Stimulated activated CD4-positive, alpha-beta T cell treated with anti-CD3 and anti-CD28 coated beads, Interleukin-15, amount 100 ng/mL, for 48 hours (primary cell): ENCODE data around the gene CAPZB.

Source experiments
- DNase-seq, 2 donors: peaks; one replicate each; pipeline ENCODE4 v3.0.0-alpha.2; 2020; ENCODE audit warnings: low read depth in 2 of 2

CAPZB gene

DNA sequence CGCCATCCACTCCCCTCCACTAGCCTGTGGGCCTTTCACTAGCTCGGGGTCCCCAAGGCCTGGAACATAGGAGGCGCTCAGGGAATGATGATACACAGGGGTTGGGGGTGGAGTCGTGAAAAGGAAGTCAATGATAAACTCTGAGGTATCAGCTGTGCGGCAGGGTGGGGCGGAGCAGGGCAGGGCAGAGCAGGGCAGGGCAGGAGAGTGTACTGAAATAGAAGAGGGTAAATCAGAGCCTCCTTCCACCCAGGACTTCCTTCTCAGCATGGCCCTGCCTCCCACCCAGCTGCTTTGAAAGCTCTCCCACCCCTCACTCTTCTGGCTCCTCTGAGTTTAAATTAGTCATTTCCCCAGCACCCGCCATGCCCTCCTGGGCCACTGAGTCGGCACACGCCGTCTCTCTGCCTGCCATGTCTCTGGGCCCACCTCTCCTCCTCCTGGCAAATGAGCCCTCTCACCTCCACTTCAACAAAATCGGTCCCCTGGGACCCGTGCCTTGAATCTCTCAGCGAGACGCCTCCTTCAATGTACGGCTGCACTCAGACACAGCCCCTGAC is 16.9 kb downstream of the CAPZB start:
- no peak for DNase-seq

- DNase-seq: no peak
Observed at GRCh38 chr1:19467199-19468187, 17.8 kb downstream of the CAPZB start.

GRCh38 chr1:19466112-19466561 is 19.2 kb downstream of the CAPZB start:
- no peak for DNase-seq

- DNase-seq: no peak
Observed at GRCh38 chr1:19465650-19466049, 19.7 kb downstream of the CAPZB start.

DNA sequence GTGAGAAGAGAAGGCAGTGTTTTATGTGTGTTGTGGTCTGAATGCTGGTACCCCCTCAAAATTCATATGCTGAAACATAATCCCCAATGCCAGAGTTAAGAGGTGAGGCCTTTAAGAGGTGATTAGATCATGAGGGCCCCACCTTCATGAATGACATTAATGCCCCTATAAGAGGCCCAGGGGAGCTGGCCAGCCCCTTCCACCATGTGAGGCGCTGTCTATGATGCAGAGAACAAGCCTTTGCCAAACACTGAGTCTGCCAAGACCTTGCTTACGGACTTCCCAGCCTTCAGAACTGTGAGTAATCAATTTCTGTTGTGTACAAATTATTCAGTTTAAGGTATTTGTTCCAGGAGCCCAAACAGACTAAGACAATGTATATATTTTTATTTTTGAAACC is 20.2 kb downstream of the CAPZB start:
- no peak for DNase-seq

- DNase-seq: no peak
Observed at GRCh38 chr1:19464696-19465095, 20.6 kb downstream of the CAPZB start.

GRCh38 chr1:19463504-19463803 is 21.9 kb downstream of the CAPZB start:
- no peak for DNase-seq

DNA sequence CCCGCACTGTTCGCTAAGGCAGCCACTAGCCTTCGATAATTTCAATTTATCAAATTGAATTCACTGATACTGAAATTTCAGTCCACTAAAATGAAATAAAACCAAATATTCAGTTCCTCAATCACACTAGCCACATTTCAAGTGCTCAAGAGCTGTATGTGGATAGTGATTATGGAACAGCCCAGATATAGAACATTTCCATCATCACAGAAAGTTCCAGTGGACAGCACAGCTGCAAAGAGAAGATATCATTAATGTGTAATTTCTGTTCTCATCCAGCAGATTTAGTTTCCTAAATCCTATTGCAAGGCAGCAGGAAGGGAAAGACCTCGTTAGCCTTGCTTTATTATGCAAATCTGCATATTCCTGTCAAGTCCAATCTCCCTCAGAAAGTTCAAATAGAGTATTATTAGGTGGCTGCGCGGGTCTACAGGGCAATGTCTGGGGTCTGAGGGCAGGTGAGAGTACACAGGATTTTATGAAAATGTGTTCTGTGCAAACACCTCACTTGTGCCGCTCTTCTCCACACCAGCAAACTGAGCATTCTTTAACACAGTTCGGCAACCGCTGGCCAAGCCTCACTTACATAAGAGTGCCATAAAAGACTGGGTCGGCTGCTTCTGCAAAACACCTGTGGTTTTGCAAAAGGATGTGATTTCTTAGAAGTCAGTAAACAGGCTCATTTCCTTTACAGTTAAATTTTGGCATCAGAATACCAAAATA is 22.4 kb downstream of the CAPZB start:
- no peak for DNase-seq

DNA sequence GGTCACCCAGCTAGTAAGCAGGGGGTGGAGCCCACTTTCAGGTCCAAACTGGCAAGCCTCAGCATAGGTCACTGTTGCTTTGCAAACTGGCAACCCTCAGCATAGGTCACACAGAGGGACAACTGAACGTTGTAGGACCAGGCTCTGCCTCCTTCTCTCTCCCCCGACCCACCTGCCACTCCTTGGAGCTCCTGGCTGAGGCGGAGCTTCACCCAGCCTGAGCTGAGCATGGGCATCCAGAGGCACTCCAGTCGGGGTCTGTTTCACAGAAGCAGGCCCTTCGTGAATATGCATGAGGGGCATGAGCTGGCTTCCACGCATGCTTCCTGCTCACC is 24.2 kb downstream of the CAPZB start:
- DNase-seq: no peak

- no peak for DNase-seq
Observed at GRCh38 chr1:19460535-19461219, 24.7 kb downstream of the CAPZB start.

DNA sequence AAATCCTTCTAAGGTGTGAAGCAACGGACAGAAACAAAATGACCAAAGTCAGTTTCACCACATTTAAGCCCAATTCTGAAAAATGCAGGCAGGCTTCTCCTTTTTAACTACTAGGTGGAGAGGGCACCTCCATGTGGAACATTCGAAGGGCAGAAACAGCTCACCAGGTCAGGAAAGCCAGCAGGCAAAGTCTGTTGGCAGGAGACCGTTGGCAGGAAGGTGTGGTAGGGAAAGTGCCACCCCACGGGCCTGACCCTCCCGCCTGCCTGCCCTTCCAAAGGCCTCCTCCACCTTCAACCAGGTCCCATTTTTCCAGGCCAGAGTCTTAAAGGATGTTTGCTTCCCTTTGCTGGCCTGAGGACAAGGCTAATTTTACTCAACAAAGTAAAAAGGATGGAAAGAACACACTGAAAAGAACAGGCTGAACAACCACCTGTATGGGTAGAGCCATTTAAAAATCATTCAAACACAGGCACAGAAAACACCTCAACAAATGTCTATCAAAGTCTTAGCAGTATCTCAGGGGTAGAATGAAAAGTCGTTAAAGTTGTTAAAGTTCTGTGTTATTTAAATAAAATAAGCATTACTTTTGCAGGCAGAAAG is 26.4 kb downstream of the CAPZB start:
- no peak for DNase-seq

- no peak for DNase-seq
Observed at GRCh38 chr1:19457607-19458006, 27.7 kb downstream of the CAPZB start.

GRCh38 chr1:19456968-19457441 is 28.3 kb downstream of the CAPZB start:
- DNase-seq: no peak

DNA sequence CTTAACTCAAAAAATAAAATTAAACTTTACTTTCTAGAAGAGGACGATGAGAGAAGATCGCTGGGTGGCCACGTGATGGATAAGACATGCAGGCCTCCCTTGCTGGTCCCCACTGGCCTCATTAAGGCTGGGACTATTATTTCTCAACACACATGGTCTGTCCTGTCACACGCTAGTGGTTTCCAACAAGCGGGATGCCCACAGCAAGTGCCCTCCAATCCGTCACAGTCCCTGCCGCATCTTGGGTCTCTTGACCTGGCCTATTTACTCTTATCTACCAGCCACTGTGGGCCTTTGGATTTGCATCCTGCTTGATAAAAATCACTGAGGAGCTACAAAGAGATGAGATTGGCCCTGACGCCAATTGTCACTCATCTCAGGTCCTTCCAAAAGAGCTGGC is 30.0 kb downstream of the CAPZB start:
- DNase-seq: no peak

DNA sequence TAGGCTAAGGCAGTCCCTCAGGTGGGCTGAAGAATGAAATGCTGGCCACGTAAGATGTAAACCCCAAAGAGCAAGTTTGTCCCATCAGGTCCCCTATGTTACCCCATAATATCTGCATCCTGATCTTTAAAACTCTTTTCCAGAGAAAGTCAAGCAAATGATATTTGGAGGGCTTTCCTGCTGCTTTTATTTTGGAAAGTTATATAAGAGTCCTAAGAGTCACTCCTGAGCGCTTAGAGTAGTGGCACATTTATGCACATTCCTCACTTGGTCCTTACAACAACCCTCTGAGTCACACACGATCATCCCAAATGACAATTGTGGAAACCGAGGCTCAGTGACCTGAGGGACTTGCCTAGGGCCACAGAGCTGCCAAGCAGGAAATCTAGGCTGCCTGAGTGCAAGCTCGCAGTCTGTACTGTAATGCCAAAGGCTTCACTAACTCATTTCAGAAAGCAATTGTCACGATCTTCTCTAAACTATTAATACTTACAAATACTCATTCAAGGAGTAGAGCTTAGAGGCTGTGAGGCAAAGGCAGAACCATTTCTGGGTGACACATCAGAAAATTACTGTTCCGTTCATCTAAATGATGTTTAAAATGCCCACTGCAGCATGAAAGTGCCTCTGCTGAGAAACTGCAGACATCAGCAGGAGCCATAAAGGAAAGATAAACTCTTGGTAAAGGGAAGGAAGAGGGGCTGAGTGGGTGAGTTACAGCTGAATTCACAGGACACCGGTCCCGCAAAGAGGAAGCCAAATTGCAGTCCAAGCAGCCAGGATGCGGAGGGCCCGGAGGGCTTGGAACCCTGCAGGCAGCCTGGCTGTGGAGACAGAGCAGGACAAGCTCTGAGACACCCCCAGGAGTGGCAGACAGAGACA is 30.8 kb downstream of the CAPZB start:
- no peak for DNase-seq

DNA sequence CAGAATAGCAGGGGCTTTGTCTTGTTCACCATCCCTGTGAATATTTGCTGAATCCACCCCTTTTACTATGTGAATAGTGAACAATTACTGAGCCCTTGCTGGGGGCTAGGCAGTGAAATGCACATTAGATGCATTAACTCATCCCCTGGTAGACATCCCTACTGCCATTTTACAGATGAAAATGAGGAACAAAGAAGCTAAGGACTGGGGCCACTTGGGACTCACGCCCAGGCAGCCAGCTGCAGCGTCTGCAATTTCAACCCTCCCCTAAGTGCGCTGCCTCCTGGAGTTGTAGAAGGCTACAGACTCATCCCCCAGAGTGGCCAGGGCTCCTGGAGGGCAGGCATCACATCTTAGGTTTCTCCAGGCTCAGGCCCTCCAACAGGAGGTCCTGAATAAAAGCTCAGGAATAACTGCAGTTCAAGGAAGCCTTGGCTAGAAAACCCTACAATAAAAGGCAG is 31.6 kb downstream of the CAPZB start:
- no peak for DNase-seq

DNA sequence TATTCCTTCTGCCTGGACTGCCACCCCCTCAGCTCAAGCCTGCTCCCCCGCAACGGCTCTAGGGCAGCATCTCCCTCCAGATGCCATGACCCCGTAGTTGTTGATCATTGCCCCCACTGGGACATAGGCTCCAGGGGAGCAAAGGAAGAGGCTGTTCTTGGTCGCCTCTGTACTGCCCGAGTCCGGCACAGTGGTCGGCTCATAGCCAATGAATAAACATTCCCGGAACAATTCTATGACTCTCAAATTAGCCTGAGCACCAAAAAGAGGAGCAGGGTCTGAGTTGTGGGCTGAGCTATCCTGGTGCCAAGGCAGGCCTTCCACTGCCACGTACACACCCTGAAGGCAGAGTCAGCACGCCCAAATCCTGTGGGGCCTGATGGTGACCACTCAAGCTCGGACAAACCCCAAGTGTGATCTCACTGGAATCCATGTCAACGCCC is 33.1 kb downstream of the CAPZB start:
- DNase-seq: no peak

- no peak for DNase-seq
Observed at GRCh38 chr1:19450811-19451515, 34.4 kb downstream of the CAPZB start.

DNA sequence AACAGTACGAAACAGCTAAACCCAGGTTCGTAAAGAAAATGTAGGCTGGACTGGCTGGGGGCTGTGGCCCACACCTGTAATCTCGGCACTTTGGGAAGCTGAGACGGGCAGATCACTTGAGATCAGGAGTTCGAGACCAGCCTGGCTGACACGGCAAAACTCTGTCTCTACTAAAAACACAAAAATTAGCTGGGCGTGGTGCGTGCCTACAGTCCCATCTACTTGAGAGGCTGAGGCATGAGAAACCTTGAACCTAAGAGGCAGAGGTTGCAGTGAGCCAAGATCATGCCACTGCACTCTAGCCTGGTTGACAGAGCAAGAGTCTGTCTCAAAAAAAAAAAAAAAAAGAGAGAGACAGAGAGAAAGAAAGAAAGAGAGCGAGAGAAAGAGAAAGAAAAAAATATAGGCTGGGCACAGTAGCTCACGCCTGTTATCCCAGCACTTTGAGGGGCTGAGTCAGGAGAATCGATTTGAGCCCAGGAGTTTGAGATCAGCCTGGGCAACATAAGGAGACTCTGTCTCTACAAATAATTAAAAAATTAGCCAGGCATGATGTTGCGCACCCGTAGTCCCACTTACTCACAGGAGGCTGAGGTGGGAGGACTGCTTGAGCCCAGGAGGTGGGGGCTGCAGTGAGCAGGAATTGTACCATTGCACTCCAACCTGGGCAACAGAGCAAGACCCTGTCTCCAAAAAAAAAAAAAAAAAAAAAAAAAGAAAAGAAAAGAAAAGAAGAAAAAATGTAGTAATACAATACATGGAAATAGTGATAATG is 35.7 kb downstream of the CAPZB start:
- DNase-seq: no peak
